Breast epithelium (tissue), 3 donors: ENCODE measurements around the gene ATP10D.

Experiments
- CTCF ChIP-seq, 3 donors: fragments of 450-650 bp; IDR thresholded peaks; one replicate each; pipeline ENCODE4 v1.5.1; 2016 to 2017; ENCODE audit warnings: antibody characterized with exemption in 3 of 3, mild to moderate bottlenecking in 3 of 3, moderate library complexity in 3 of 3
- POLR2AphosphoS5 ChIP-seq, 3 donors: sonication (generic); formaldehyde crosslinking; IDR thresholded peaks; one replicate each; pipeline ENCODE4 v1.6.1; 2017; ENCODE audit warnings: antibody characterized with exemption in 3 of 3

GRCh38 chr4:47505147-47505546, 20.1 kb downstream of the ATP10D start:
- no peak for TF ChIP-seq CTCF (IDR thresholded peaks at IDR 0.05)
- no peak for TF ChIP-seq POLR2AphosphoS5 (IDR thresholded peaks at IDR 0.05)
